Osteoblast (primary cell): ENCODE results near the gene PARD3B. TPM values are rescaled to one million over a fixed set of nuclear protein-coding genes. Genes with fewer than 3 reads are reported as not detected.

ENCODE experiments used
- DNase-seq: peaks from one replicate; pipeline ENCODE4 v3.0.0; 2011; ENCODE audit warnings: low spot score, mixed read lengths; ENCODE audit not compliant: insufficient read length; ENCODE audit errors: missing footprints
- H2AFZ ChIP-seq: 2 replicates; pipeline ENCODE4 v1.6.0; 2011; ENCODE audit warnings: mild to moderate bottlenecking, low read length
- H3K27ac ChIP-seq: 2 replicates; pipeline ENCODE4 v1.5.1; 2011; ENCODE audit warnings: mild to moderate bottlenecking, low read depth, low read length, moderate library complexity
- H3K27me3 ChIP-seq: 2 replicates; pipeline ENCODE4 v1.6.0; 2012; ENCODE audit warnings: mild to moderate bottlenecking, control low read depth, inconsistent platforms, low read length, moderate library complexity; ENCODE audit not compliant: insufficient read depth
- H3K36me3 ChIP-seq: 2 replicates; pipeline ENCODE4 v1.5.1; 2011; ENCODE audit warnings: mild to moderate bottlenecking, low read length, control low read depth, moderate library complexity; ENCODE audit not compliant: insufficient read depth
- H3K4me1 ChIP-seq: 2 replicates; pipeline ENCODE4 v1.5.1; 2011; ENCODE audit warnings: mild to moderate bottlenecking, low read length, control low read depth, moderate library complexity; ENCODE audit not compliant: insufficient read depth
- H3K4me2 ChIP-seq: 2 replicates; pipeline ENCODE4 v1.6.0; 2011; ENCODE audit warnings: mild to moderate bottlenecking, low read length; ENCODE audit not compliant: insufficient read depth
- H3K4me3 ChIP-seq: fragments of 200-600 bp; sonication (generic); 3 replicates; pipeline ENCODE4 v1.5.1; 2012; ENCODE audit warnings: mild to moderate bottlenecking, low read length, inconsistent platforms; ENCODE audit not compliant: insufficient read depth
- H3K79me2 ChIP-seq: 2 replicates; pipeline ENCODE4 v1.6.0; 2012; ENCODE audit warnings: mild to moderate bottlenecking, low read length, control low read depth, inconsistent platforms; ENCODE audit not compliant: insufficient read depth
- H3K9me3 ChIP-seq: 2 replicates; pipeline ENCODE4 v1.5.1; 2011; ENCODE audit warnings: low read depth, low read length, control low read depth
- H4K20me1 ChIP-seq: 2 replicates; pipeline ENCODE4 v1.6.0; 2012; ENCODE audit warnings: mild to moderate bottlenecking, low read length, control low read depth; ENCODE audit not compliant: insufficient read depth
- total RNA-seq: library from RNA; depleted of rRNA; stranded (reverse); fragments of >200 nt; gene quantifications from 2 replicates; pipeline ENCODE4 v1.2.3, GENCODE V29; 2012
- TF ChIP-seq, protein P1 (sequence below): IDR thresholded peaks from 2 replicates; pipeline ENCODE4 v1.5.1; 2011; ENCODE audit warnings: mild to moderate bottlenecking, low read depth, low read length, moderate library complexity; ENCODE audit errors: extremely low read depth

PARD3B gene
- total RNA-seq, 1 donor: 22.4 TPM

DNA sequence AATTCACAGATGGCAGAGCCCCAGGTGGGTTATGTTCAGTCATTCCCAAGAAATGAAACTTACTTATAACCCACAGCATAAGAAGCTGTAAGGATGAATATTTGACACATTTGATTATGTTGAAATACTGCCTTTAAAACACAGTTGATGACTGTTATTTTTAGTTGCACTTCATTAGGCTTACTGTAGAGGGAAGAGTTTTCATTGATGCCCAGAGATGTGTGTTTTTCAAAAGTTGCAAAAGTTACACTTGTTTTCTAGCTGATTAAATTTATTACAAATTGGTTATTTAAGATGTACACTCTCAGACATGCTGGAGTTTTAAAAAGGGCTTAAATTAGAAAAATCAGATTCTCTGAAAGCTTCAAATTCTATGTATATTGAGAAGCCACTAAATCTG, 506.1 kb downstream of the PARD3B start:
- no peak overlapping the region for H3K27ac ChIP-seq
- H3K4me1 ChIP-seq: no peaks in the 10 kb centered on the region
- H3K79me2 ChIP-seq: no peaks in the 10 kb centered on the region
- no peaks in the 10 kb centered on the region for H3K9me3 ChIP-seq
- H3K36me3 ChIP-seq: no peaks in the 10 kb centered on the region
- TF ChIP-seq, protein P1, sequence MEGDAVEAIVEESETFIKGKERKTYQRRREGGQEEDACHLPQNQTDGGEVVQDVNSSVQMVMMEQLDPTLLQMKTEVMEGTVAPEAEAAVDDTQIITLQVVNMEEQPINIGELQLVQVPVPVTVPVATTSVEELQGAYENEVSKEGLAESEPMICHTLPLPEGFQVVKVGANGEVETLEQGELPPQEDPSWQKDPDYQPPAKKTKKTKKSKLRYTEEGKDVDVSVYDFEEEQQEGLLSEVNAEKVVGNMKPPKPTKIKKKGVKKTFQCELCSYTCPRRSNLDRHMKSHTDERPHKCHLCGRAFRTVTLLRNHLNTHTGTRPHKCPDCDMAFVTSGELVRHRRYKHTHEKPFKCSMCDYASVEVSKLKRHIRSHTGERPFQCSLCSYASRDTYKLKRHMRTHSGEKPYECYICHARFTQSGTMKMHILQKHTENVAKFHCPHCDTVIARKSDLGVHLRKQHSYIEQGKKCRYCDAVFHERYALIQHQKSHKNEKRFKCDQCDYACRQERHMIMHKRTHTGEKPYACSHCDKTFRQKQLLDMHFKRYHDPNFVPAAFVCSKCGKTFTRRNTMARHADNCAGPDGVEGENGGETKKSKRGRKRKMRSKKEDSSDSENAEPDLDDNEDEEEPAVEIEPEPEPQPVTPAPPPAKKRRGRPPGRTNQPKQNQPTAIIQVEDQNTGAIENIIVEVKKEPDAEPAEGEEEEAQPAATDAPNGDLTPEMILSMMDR: peak; percentile 31
- no peaks in the 10 kb centered on the region for H3K27me3 ChIP-seq
- no peak overlapping the region for H3K4me2 ChIP-seq
- no peaks in the 10 kb centered on the region for H4K20me1 ChIP-seq
- no peak overlapping the region for H2AFZ ChIP-seq
- peak; percentile 55 for DNase-seq
- no peak overlapping the region for H3K4me3 ChIP-seq

DNA sequence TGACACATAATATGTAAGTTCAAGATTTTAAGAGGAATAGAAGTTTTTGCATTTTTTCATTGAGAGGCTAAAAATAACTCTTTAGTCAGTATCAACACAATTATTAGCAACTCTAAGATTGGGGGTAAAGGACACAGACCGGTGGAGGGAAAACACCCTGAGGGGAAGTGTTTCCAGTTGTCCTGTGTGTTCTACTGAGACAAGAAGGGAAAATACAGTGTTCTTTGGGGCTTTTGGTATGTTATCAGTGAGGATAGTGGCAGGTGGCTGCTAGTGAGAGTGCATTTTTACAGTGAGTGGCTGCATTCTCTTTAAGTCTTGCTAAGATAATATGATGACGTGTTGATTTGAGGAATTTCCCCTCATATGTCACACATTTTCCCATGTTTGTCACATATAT, 507.5 kb downstream of the PARD3B start:
- H3K4me3 ChIP-seq: no peak overlapping the region
- no peaks in the 10 kb centered on the region for H3K79me2 ChIP-seq
- no peak for DNase-seq
- H3K4me2 ChIP-seq: no peak overlapping the region
- no peaks in the 10 kb centered on the region for H3K36me3 ChIP-seq
- no peaks in the 10 kb centered on the region for H3K9me3 ChIP-seq
- TF ChIP-seq, protein P1: no peak
- no peaks in the 10 kb centered on the region for H4K20me1 ChIP-seq
- H3K27ac ChIP-seq: no peak overlapping the region
- no peaks in the 10 kb centered on the region for H3K27me3 ChIP-seq
- H2AFZ ChIP-seq: no peak overlapping the region
- H3K4me1 ChIP-seq: no peaks in the 10 kb centered on the region

DNA sequence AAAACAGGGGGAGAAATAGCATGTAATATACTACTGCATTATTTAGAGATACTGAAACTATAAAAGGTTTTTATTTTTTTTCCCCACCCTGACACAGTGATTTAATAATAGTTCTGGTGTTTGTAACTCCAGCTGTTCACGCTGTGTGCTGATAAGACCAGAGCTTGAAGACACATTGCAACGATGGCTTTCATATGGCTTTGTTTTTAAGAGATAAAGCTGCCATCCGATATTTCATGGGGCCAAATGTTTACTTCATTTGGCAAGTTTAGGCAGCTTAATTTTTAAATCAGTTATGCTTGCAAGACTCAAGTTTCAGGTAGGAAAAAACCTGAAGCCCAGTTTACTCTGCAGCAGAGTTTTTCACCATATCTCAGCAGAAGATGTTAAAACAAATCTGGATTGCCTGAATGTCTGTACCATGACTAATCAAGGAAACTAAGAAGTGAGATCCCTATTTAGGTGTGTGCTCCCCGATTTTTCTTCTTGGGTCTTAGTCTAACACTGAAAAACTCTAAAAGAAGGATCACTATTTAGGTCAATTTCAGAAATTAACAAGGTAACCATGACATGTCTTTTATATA, 508.6 kb downstream of the PARD3B start:
- Histone ChIP-seq H3K9me3 (no peaks in the 10 kb centered on the region), H3K4me1 (no peaks in the 10 kb centered on the region), H3K27ac (no peak overlapping the region), H4K20me1 (no peaks in the 10 kb centered on the region), H3K4me3 (no peak overlapping the region), H3K79me2 (no peaks in the 10 kb centered on the region), H3K4me2 (no peak overlapping the region), H2AFZ (no peak overlapping the region), H3K36me3 (no peaks in the 10 kb centered on the region), H3K27me3 (no peaks in the 10 kb centered on the region)
- DNase-seq: no peak
- TF ChIP-seq, protein P1: no peak

DNA sequence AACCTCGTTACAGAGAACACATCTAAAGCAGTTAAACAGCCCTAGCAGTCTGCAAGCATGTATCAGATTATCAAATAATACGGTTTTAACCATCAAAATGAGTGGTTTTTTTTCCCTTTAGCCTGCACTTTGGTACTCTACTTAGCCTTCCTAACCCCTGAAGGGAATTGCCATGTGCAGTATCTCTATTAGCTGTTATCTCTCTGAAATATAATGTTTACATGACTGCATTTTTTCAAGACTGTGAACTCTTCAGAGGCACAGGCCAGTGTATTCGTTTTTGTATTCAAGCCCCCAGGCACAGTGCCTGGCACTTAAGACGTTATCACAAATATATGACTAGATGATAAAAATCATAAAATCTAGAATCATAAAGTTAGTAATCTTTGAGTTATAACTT, 509.5 kb downstream of the PARD3B start:
- Histone ChIP-seq H3K36me3 (no peaks in the 10 kb centered on the region), H3K4me2 (no peak overlapping the region), H2AFZ (no peak overlapping the region), H3K27me3 (no peaks in the 10 kb centered on the region), H3K4me3 (no peak overlapping the region), H3K79me2 (no peaks in the 10 kb centered on the region), H3K4me1 (no peaks in the 10 kb centered on the region), H4K20me1 (no peaks in the 10 kb centered on the region), H3K9me3 (no peaks in the 10 kb centered on the region), H3K27ac (no peak overlapping the region)
- TF ChIP-seq, protein P1: no peak
- no peak for DNase-seq
